Neutrophil (primary cell): ENCODE data around the gene TRABD2B.

Experiments
- H3K27ac ChIP-seq: fragments of 200-600 bp; sonication (generic); 2 replicates; pipeline ENCODE4 v1.5.1; 2016; ENCODE audit warnings: mild to moderate bottlenecking, moderate library complexity
- H3K27me3 ChIP-seq: fragments of 200-600 bp; sonication (generic); 2 replicates; pipeline ENCODE4 v1.6.0; 2016; ENCODE audit warnings: mild to moderate bottlenecking
- H3K36me3 ChIP-seq: fragments of 200-600 bp; sonication (generic); 2 replicates; pipeline ENCODE4 v1.5.1; 2017
- H3K4me1 ChIP-seq, 2 experiments: fragments of 200-600 bp in 1 of 2; sonication (generic) in 1 of 2; 1 replicate in 1 of 2; 2 replicates in 1 of 2; pipeline versions ENCODE4 v1.5.1 to v1.6.1; 2013 to 2016; ENCODE audit warnings: low read depth in 1 of 2, low read length in 1 of 2, mild to moderate bottlenecking in 1 of 2, moderate library complexity in 1 of 2; ENCODE audit not compliant: control insufficient read depth in 1 of 2, insufficient read depth in 1 of 2
- H3K4me3 ChIP-seq, 2 experiments: fragments of 200-600 bp in 1 of 2; sonication (generic) in 1 of 2; 1 replicate in 1 of 2; 2 replicates in 1 of 2; pipeline ENCODE4 v1.5.1; 2013 to 2016; ENCODE audit warnings: low read depth in 1 of 2, low read length in 1 of 2, mild to moderate bottlenecking in 1 of 2, moderate library complexity in 1 of 2
- H3K9me3 ChIP-seq: fragments of 200-600 bp; sonication (generic); 2 replicates; pipeline ENCODE4 v1.5.1; 2016
- TF ChIP-seq, protein P1 (sequence below): fragments of 200-600 bp; sonication (generic); IDR thresholded peaks from 2 replicates; pipeline ENCODE4 v1.5.1; 2016; ENCODE audit warnings: antibody characterized with exemption

TRABD2B gene

GRCh38 chr1:47742890-47743760 is 254.1 kb downstream of the TRABD2B start:
- no peaks in the 10 kb centered on the region for H3K4me1 ChIP-seq
- TF ChIP-seq, protein P1, sequence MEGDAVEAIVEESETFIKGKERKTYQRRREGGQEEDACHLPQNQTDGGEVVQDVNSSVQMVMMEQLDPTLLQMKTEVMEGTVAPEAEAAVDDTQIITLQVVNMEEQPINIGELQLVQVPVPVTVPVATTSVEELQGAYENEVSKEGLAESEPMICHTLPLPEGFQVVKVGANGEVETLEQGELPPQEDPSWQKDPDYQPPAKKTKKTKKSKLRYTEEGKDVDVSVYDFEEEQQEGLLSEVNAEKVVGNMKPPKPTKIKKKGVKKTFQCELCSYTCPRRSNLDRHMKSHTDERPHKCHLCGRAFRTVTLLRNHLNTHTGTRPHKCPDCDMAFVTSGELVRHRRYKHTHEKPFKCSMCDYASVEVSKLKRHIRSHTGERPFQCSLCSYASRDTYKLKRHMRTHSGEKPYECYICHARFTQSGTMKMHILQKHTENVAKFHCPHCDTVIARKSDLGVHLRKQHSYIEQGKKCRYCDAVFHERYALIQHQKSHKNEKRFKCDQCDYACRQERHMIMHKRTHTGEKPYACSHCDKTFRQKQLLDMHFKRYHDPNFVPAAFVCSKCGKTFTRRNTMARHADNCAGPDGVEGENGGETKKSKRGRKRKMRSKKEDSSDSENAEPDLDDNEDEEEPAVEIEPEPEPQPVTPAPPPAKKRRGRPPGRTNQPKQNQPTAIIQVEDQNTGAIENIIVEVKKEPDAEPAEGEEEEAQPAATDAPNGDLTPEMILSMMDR = no peak
- peaks cover 68% of the 10 kb centered on the region for H3K27me3 ChIP-seq
- H3K36me3 ChIP-seq = no peaks in the 10 kb centered on the region
- no peak overlapping the region for H3K4me3 ChIP-seq
- H3K27ac ChIP-seq = no peak overlapping the region
- no peaks in the 10 kb centered on the region for H3K9me3 ChIP-seq

DNA sequence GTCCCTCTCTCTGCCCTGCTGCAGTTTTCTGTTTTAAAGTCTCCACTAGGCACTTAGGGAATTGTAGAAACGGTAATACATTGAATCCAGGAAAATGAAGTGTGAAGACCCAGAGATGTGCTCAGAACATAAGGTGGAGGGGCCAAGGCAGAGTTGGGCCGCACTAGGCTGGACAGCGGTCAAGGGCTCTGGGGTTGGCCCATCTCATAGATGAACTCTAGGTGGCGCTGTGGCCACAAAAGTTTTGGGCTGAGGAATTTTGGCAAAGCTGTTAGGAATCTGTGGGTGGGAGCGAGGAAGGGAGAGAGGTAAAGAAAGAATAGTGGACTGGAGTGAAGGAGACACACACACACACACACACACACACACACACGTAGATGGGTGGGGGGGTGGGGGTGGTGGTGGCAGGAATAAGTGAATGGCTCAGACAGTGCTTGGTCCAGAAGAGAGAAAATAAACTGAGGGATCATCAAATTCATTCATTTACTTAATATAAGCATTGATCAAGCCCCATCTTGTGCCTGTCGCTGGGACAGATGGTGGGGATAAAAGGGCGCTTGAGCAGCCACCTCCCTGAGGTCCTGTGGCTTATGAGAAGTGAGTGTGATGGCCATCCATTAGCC is 258.5 kb downstream of the TRABD2B start:
- Histone ChIP-seq H3K36me3 (no peaks in the 10 kb centered on the region), H3K9me3 (no peaks in the 10 kb centered on the region), H3K27me3 (peaks cover 63% of the 10 kb centered on the region), H3K4me3 (no peak overlapping the region), H3K27ac (no peak overlapping the region), H3K4me1 (no peaks in the 10 kb centered on the region)
- TF ChIP-seq, protein P1 = no peak

GRCh38 chr1:47732489-47732888 is 264.7 kb downstream of the TRABD2B start:
- Histone ChIP-seq H3K9me3 (no peaks in the 10 kb centered on the region), H3K27ac (no peak overlapping the region), H3K4me1 (no peaks in the 10 kb centered on the region), H3K4me3 (no peak overlapping the region), H3K27me3 (peaks cover 89% of the 10 kb centered on the region), H3K36me3 (no peaks in the 10 kb centered on the region)
- TF ChIP-seq, protein P1 = no peak

GRCh38 chr1:47731730-47732129 is 265.5 kb downstream of the TRABD2B start:
- Histone ChIP-seq H3K4me1 (no peaks in the 10 kb centered on the region), H3K27ac (no peak overlapping the region), H3K36me3 (no peaks in the 10 kb centered on the region), H3K4me3 (no peak overlapping the region), H3K9me3 (no peaks in the 10 kb centered on the region), H3K27me3 (peaks cover 90% of the 10 kb centered on the region)
- TF ChIP-seq, protein P1 = no peak

GRCh38 chr1:47729685-47730084 is 267.5 kb downstream of the TRABD2B start:
- Histone ChIP-seq H3K27ac (no peak overlapping the region), H3K9me3 (no peaks in the 10 kb centered on the region), H3K4me1 (no peaks in the 10 kb centered on the region), H3K4me3 (no peak overlapping the region), H3K36me3 (no peaks in the 10 kb centered on the region), H3K27me3 (peaks cover 93% of the 10 kb centered on the region)
- TF ChIP-seq, protein P1 = no peak
